ENCODE data around the gene MAML1. TPM values are rescaled to one million over a fixed set of nuclear protein-coding genes. Genes with fewer than 3 reads are reported as not detected.
A peak's percentile ranks its signal among the peaks of the same experiment; 100 is the strongest.

The MAML1 gene
- total RNA-seq, 1 experiment from 2014 or later, result 34.0 TPM

GRCh38 chr5:179816796-179817469 lies 84.3 kb downstream of the MAML1 start:
- Histone ChIP-seq H3K4me1 (replicated peaks; ENCODE audit: insufficient read depth) (peaks cover 27% of the 10 kb centered on the region), H3K4me3 (no peak overlapping the region), H3F3A (ENCODE audit: insufficient read depth, low read depth) (peaks cover 32% of the 10 kb centered on the region), H3K36me3 (ENCODE audit: low read depth) (peaks cover 2% of the 10 kb centered on the region), H3K27me3 (ENCODE audit: insufficient read depth, low read depth) (no peaks in the 10 kb centered on the region), H4K20me1 (ENCODE audit: insufficient read depth) (peaks cover 2% of the 10 kb centered on the region), H3K9me3 (ENCODE audit: insufficient read depth, low read depth) (no peaks in the 10 kb centered on the region), H3K79me2 (ENCODE audit: low read depth) (peaks cover 19% of the 10 kb centered on the region), H3K27ac (0 out of 2 replicates have a peak overlapping the region, but pooled peaks have one; percentile 100), H2AFZ (no peak overlapping the region), H3K4me2 (peak overlapping the region; percentile 100; the same call in 1 of the 2 replicates), H3K9me2 (ENCODE audit: insufficient read depth) (no peaks in the 10 kb centered on the region)
- CTCF ChIA-PET, result no interaction called here
- DNase-seq, result no peak
- TF ChIP-seq EZH2 (IDR thresholded peaks at IDR 0.05; ENCODE audit: low read depth) (no peak), CTCF (conservative IDR thresholded peaks at IDR 0.05) (no peak)
- BruUV-seq (replicated peaks), result no TSS peak
- intact Hi-C loops (cut with micrococcal nuclease; ENCODE audit: unreplicated experiment), result loop anchor here (5.0 kb wide), 1 partner anchor 265 kb away; the partner anchor contains the start of gene RUFY1
- POLR2A ChIA-PET (ENCODE audit: unreplicated experiment), result no interaction called here

GRCh38 chr5:179817470-179817840 lies 84.8 kb downstream of the MAML1 start:
- peaks cover 7% of the 10 kb centered on the region for H3K36me3 ChIP-seq (ENCODE audit: low read depth)
- intact Hi-C loops (cut with micrococcal nuclease; ENCODE audit: unreplicated experiment), result loop anchor here (5.0 kb wide), 1 partner anchor 265 kb away; the partner anchor contains the start of gene RUFY1
- no peaks in the 10 kb centered on the region for H3K9me3 ChIP-seq (ENCODE audit: insufficient read depth, low read depth)
- no peak overlapping the region for H2AFZ ChIP-seq
- no peaks in the 10 kb centered on the region for H3K9me2 ChIP-seq (ENCODE audit: insufficient read depth)
- DNase-seq, result no peak
- peak overlapping the region; percentile 100 for H3K4me2 ChIP-seq
- ChIA-PET CTCF (no interaction called here), POLR2A (ENCODE audit: unreplicated experiment) (no interaction called here)
- no TSS peak for BruUV-seq (replicated peaks)
- H3K27me3 ChIP-seq (ENCODE audit: insufficient read depth, low read depth), result no peaks in the 10 kb centered on the region
- peaks cover 37% of the 10 kb centered on the region for H3F3A ChIP-seq (ENCODE audit: insufficient read depth, low read depth)
- TF ChIP-seq CTCF (conservative IDR thresholded peaks at IDR 0.05) (no peak), EZH2 (IDR thresholded peaks at IDR 0.05; ENCODE audit: low read depth) (no peak)
- H3K4me1 ChIP-seq (replicated peaks; ENCODE audit: insufficient read depth), result peaks cover 32% of the 10 kb centered on the region
- peak overlapping the region; percentile 100 for H3K27ac ChIP-seq
- no peak overlapping the region for H3K4me3 ChIP-seq
- peaks cover 7% of the 10 kb centered on the region for H4K20me1 ChIP-seq (ENCODE audit: insufficient read depth)
- H3K79me2 ChIP-seq (ENCODE audit: low read depth), result peaks cover 25% of the 10 kb centered on the region

GRCh38 chr5:179817890-179818745 lies 85.5 kb downstream of the MAML1 start:
- POLR2A ChIA-PET (ENCODE audit: unreplicated experiment), result interaction anchor here (0.6 kb wide), 3 partner anchors 12 to 55 kb away, joined by 3 to 15 read pairs (median 3); no protein-coding TSS in a partner anchor
- H4K20me1 ChIP-seq (ENCODE audit: insufficient read depth), result peaks cover 14% of the 10 kb centered on the region
- intact Hi-C loops (cut with micrococcal nuclease; ENCODE audit: unreplicated experiment), result loop anchor here (2.0 to 5.0 kb wide), 4 partner anchors 15 to 266 kb away; partner anchors contain the start of genes HNRNPH1 and RUFY1

More at GRCh38 chr5:179817890-179818745, 85.5 kb downstream of the MAML1 start:
- H2AFZ ChIP-seq, result 0 out of 2 replicates have a peak overlapping the region, but pooled peaks have one; percentile 64
- H3K4me2 ChIP-seq, result peak overlapping the region; percentile 100
- H3F3A ChIP-seq (ENCODE audit: insufficient read depth, low read depth), result peaks cover 41% of the 10 kb centered on the region
- TF ChIP-seq CTCF (conservative IDR thresholded peaks at IDR 0.05), result no peak
- no peak for TF ChIP-seq EZH2 (IDR thresholded peaks at IDR 0.05; ENCODE audit: low read depth)
- peak in 1 of 2 experiments; percentile 38 for DNase-seq
- H3K4me3 ChIP-seq, result peak overlapping the region; percentile 98; the same call in 1 of the 2 replicates
- peaks cover 39% of the 10 kb centered on the region for H3K4me1 ChIP-seq (replicated peaks; ENCODE audit: insufficient read depth)
- peak overlapping the region; percentile 100 for H3K27ac ChIP-seq
- H3K9me3 ChIP-seq (ENCODE audit: insufficient read depth, low read depth), result no peaks in the 10 kb centered on the region
- peaks cover 14% of the 10 kb centered on the region for H3K36me3 ChIP-seq (ENCODE audit: low read depth)
- H3K27me3 ChIP-seq (ENCODE audit: insufficient read depth, low read depth), result no peaks in the 10 kb centered on the region
- H3K79me2 ChIP-seq (ENCODE audit: low read depth), result peaks cover 31% of the 10 kb centered on the region
- no peaks in the 10 kb centered on the region for H3K9me2 ChIP-seq (ENCODE audit: insufficient read depth)
- TSS peak; percentile 16 for BruUV-seq (replicated peaks)
- CTCF ChIA-PET, result no interaction called here

Data from PC-9 (cell line).